ENCODE measurements around the gene SENP1. TPM values are rescaled to one million over a fixed set of nuclear protein-coding genes. Genes with fewer than 3 reads are reported as not detected.

The SENP1 gene
- total and polyA plus RNA-seq, 2 of the 4 experiments (the other 2 are of a cell fraction): 7.2 to 25.3 TPM

- 80% methylated on average over 1 of the region's 4 CpGs; no CpG with 5 or more reads in 1 of the 2 experiments for WGBS, 2 experiments (ENCODE audit: extremely low coverage in 2 of 2, insufficient read length in 1 of 2)
- H2AFZ ChIP-seq (replicated peaks; ENCODE audit: low read length, poor library complexity): no peak overlapping the region
- H3K27me3 ChIP-seq (ENCODE audit: control insufficient read depth, insufficient read depth, low read length): peaks cover 72% of the 10 kb centered on the region
- no peaks in the 10 kb centered on the region for H3K79me1 ChIP-seq (ENCODE audit: low read depth in 1 of 2, low read length in 2 of 2)
- POLR2A ChIA-PET (ENCODE audit: unreplicated experiment): no interaction called here
- H4K91ac ChIP-seq (ENCODE audit: insufficient read depth, low read depth, low read length): no peak overlapping the region
- H4K5ac ChIP-seq (ENCODE audit: low read depth, low read length): no peak overlapping the region
- H2AK9ac ChIP-seq (replicated peaks; ENCODE audit: low read depth, low read length, poor library complexity): no peak overlapping the region
- dilution Hi-C loops (cut with HindIII; ENCODE audit: low sequenced_read_pairs, unreplicated experiment): no loop called here
- H3K9ac ChIP-seq (ENCODE audit: low read depth, low read length): no peak overlapping the region
- H3K9me1 ChIP-seq (ENCODE audit: insufficient read depth, low read length): no peaks in the 10 kb centered on the region
- H2BK20ac ChIP-seq (ENCODE audit: low read depth, low read length): no peak overlapping the region
- in situ Hi-C loops (cut with MboI; ENCODE audit: low sequenced_read_pairs): no loop called here
- intact Hi-C loops (cut with micrococcal nuclease): no loop called here
- no peak overlapping the region for H3K4ac ChIP-seq (ENCODE audit: low read depth, low read length)
- H3K23ac ChIP-seq (ENCODE audit: low read depth, low read length): no peak overlapping the region
- H3K27ac ChIP-seq (ENCODE audit: insufficient read depth, low read length): no peak overlapping the region
- H3K4me2 ChIP-seq (ENCODE audit: low read depth, low read length): no peak overlapping the region
- ATAC-seq (ENCODE audit: low read depth) (no peak), DNase-seq (no peak)
- no peak overlapping the region for H3K14ac ChIP-seq (replicated peaks; ENCODE audit: low read depth, low read length)
- CTCF ChIA-PET: no interaction called here
- H3K4me3 ChIP-seq (ENCODE audit: insufficient read depth, low read depth, low read length): no peak overlapping the region
- no peaks in the 10 kb centered on the region for H3K9me3 ChIP-seq (ENCODE audit: control insufficient read depth, insufficient read depth, low read length)
- no peak overlapping the region for H2AK5ac ChIP-seq (ENCODE audit: low read depth, low read length)
- H2BK15ac ChIP-seq (ENCODE audit: low read depth, low read length): no peak overlapping the region
- no peak overlapping the region for H3K18ac ChIP-seq (ENCODE audit: low read depth, low read length)
- H2BK5ac ChIP-seq (ENCODE audit: low read depth, low read length, poor library complexity, severe bottlenecking): no peak overlapping the region
- no peak overlapping the region for H3K56ac ChIP-seq (ENCODE audit: extremely low read depth, insufficient read depth, low read length)
- no peaks in the 10 kb centered on the region for H3K4me1 ChIP-seq (ENCODE audit: control insufficient read depth, insufficient read depth, low read length)
- no peak overlapping the region for H2BK120ac ChIP-seq (ENCODE audit: low read depth, low read length)
- no peaks in the 10 kb centered on the region for H3K36me3 ChIP-seq (ENCODE audit: control insufficient read depth, insufficient read depth, low read length)
- no peaks in the 10 kb centered on the region for H4K20me1 ChIP-seq (ENCODE audit: insufficient read depth, low read length)
- H4K8ac ChIP-seq (ENCODE audit: low read depth in 2 of 2, low read length in 2 of 2): no peak overlapping the region
- no TSS peak for BruUV-seq (replicated peaks)
- no peak for TF ChIP-seq CHD1 (IDR thresholded peaks at IDR 0.05; ENCODE audit: low read depth, low read length)
- TF ChIP-seq MAZ (IDR thresholded peaks at IDR 0.05; ENCODE audit: borderline replicate concordance, low read depth, low read length): no peak
- no peak for TF ChIP-seq SMC3 (IDR thresholded peaks at IDR 0.05; ENCODE audit: low read depth, low read length)
- no peak for TF ChIP-seq NFE2L2 (IDR thresholded peaks at IDR 0.05; ENCODE audit: low read depth, low read length)
- no peak for TF ChIP-seq MXI1 (IDR thresholded peaks at IDR 0.05; ENCODE audit: borderline replicate concordance, low read depth, low read length)
- TF ChIP-seq POLR2A (IDR thresholded peaks at IDR 0.05; ENCODE audit: low read depth, low read length): no peak
- TF ChIP-seq CEBPB (IDR thresholded peaks at IDR 0.05; ENCODE audit: low read depth, low read length): no peak
- no peak for TF ChIP-seq RCOR1 (IDR thresholded peaks at IDR 0.05; ENCODE audit: insufficient replicate concordance, low read length)
- TF ChIP-seq, protein P1, sequence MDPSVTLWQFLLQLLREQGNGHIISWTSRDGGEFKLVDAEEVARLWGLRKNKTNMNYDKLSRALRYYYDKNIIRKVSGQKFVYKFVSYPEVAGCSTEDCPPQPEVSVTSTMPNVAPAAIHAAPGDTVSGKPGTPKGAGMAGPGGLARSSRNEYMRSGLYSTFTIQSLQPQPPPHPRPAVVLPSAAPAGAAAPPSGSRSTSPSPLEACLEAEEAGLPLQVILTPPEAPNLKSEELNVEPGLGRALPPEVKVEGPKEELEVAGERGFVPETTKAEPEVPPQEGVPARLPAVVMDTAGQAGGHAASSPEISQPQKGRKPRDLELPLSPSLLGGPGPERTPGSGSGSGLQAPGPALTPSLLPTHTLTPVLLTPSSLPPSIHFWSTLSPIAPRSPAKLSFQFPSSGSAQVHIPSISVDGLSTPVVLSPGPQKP (IDR thresholded peaks at IDR 0.05; ENCODE audit: borderline replicate concordance, low read depth, low read length): no peak
- no peak for TF ChIP-seq RFX5 (IDR thresholded peaks at IDR 0.05; ENCODE audit: low read depth, low read length)
- TF ChIP-seq, protein P2, sequence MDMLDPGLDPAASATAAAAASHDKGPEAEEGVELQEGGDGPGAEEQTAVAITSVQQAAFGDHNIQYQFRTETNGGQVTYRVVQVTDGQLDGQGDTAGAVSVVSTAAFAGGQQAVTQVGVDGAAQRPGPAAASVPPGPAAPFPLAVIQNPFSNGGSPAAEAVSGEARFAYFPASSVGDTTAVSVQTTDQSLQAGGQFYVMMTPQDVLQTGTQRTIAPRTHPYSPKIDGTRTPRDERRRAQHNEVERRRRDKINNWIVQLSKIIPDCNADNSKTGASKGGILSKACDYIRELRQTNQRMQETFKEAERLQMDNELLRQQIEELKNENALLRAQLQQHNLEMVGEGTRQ (IDR thresholded peaks at IDR 0.05; ENCODE audit: low read depth, low read length): no peak
- TF ChIP-seq FOS (IDR thresholded peaks at IDR 0.05; ENCODE audit: low read depth, low read length): no peak
- TF ChIP-seq, protein P3, sequence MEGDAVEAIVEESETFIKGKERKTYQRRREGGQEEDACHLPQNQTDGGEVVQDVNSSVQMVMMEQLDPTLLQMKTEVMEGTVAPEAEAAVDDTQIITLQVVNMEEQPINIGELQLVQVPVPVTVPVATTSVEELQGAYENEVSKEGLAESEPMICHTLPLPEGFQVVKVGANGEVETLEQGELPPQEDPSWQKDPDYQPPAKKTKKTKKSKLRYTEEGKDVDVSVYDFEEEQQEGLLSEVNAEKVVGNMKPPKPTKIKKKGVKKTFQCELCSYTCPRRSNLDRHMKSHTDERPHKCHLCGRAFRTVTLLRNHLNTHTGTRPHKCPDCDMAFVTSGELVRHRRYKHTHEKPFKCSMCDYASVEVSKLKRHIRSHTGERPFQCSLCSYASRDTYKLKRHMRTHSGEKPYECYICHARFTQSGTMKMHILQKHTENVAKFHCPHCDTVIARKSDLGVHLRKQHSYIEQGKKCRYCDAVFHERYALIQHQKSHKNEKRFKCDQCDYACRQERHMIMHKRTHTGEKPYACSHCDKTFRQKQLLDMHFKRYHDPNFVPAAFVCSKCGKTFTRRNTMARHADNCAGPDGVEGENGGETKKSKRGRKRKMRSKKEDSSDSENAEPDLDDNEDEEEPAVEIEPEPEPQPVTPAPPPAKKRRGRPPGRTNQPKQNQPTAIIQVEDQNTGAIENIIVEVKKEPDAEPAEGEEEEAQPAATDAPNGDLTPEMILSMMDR (conservative IDR thresholded peaks at IDR 0.05; ENCODE audit: low read depth, low read length): no peak
- TF ChIP-seq RAD21 (IDR thresholded peaks at IDR 0.05; ENCODE audit: low read length): no peak
- TF ChIP-seq BHLHE40 (IDR thresholded peaks at IDR 0.05; ENCODE audit: low read depth, low read length): no peak
- TF ChIP-seq MAFK (IDR thresholded peaks at IDR 0.05; ENCODE audit: low read depth, low read length): no peak
Observed at GRCh38 chr12:48018618-48018995, 87.3 kb downstream of the SENP1 start.

Data from IMR-90 (cell line).